IPS DF 19.7 (cell line): Measurements from ENCODE around the gene STRN3.
"Not testable (repeated sequence)": the region's sequence is repeated elsewhere in the genome, so short reads cannot be mapped to it uniquely, and the experiment has no call there.

Source experiments
- DNase-seq: peaks from one replicate; pipeline ENCODE4 v3.0.0-alpha.2; 2013; ENCODE audit warnings: low read depth, low spot score

Gene STRN3

GRCh38 chr14:31026077-31026449, at the start of gene STRN3:
Gene STRN3, minus strand, starts transcription at chr14:31026379. Its CDS starts 194 bp downstream, at chr14:31026185.
- DNase-seq = no peak

- no peak for DNase-seq
Observed at GRCh38 chr14:31075144-31075543, 49.0 kb upstream of the STRN3 start.

- no peak for DNase-seq
Observed at GRCh38 chr14:31071151-31071550, 45.0 kb upstream of the STRN3 start.

- DNase-seq = no peak
Observed at GRCh38 chr14:31070431-31070830, 44.3 kb upstream of the STRN3 start.

- no peak for DNase-seq
Observed at GRCh38 chr14:31069343-31069742, 43.2 kb upstream of the STRN3 start.

- no peak for DNase-seq
Observed at GRCh38 chr14:31068235-31068634, 42.1 kb upstream of the STRN3 start.

- not testable (repeated sequence) for DNase-seq
Observed at GRCh38 chr14:31062908-31063307, 36.7 kb upstream of the STRN3 start.

- no peak for DNase-seq
Observed at GRCh38 chr14:31060253-31060875, 34.2 kb upstream of the STRN3 start.

GRCh38 chr14:31059152-31059924, 33.2 kb upstream of the STRN3 start:
- no peak for DNase-seq

GRCh38 chr14:31057701-31058364, 31.7 kb upstream of the STRN3 start:
- no peak for DNase-seq

- no peak for DNase-seq
Observed at GRCh38 chr14:31057035-31057434, 30.9 kb upstream of the STRN3 start.

- not testable (repeated sequence) for DNase-seq
Observed at GRCh38 chr14:31052905-31053586, 26.9 kb upstream of the STRN3 start.

GRCh38 chr14:31051511-31051910, 25.3 kb upstream of the STRN3 start:
- DNase-seq = no peak

GRCh38 chr14:31051023-31051422, 24.8 kb upstream of the STRN3 start:
- no peak for DNase-seq

GRCh38 chr14:31047503-31047902, 21.3 kb upstream of the STRN3 start:
- no peak for DNase-seq

GRCh38 chr14:31045501-31046080, 19.4 kb upstream of the STRN3 start:
- no peak for DNase-seq

GRCh38 chr14:31043379-31043778, 17.2 kb upstream of the STRN3 start:
- DNase-seq = no peak

GRCh38 chr14:31042893-31043292, 16.7 kb upstream of the STRN3 start:
- not testable (repeated sequence) for DNase-seq

- no peak for DNase-seq
Observed at GRCh38 chr14:31042300-31042699, 16.1 kb upstream of the STRN3 start.

GRCh38 chr14:31038521-31039166, 12.5 kb upstream of the STRN3 start:
- no peak for DNase-seq

GRCh38 chr14:31037709-31038221, 11.6 kb upstream of the STRN3 start:
- no peak for DNase-seq
